HG03135 (cell line): ENCODE data around the gene CALN1.
"Not testable (repeated sequence)": the region's sequence is repeated elsewhere in the genome, so short reads cannot be mapped to it uniquely, and the experiment has no call there.

ENCODE experiments used
- ATAC-seq: cut with Tn5 transposase; IDR thresholded peaks from one replicate; pipeline ENCODE4 v1.9.1; 2021; ENCODE audit warnings: mild to moderate bottlenecking, moderate library complexity; ENCODE audit not compliant: unreplicated experiment

CALN1 gene

DNA sequence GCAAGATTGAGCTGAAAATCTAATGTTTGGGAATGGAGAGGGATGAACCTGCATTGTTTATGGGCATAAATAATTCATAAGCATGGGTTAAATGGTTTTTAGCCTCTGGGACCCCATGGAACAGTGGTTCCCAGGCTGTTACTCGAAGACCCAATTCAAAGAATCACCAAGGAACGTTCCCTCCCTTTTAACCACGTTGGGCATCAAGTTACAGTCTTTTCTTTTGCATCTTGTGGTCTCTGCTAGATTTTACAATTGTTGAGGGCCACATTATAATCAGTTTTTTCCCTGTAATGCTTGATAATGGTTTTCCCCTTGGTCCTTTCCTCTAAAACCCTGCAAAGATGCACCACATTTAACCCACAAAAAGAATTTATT, 2.5 kb downstream of the CALN1 start:
- ATAC-seq = no peak

DNA sequence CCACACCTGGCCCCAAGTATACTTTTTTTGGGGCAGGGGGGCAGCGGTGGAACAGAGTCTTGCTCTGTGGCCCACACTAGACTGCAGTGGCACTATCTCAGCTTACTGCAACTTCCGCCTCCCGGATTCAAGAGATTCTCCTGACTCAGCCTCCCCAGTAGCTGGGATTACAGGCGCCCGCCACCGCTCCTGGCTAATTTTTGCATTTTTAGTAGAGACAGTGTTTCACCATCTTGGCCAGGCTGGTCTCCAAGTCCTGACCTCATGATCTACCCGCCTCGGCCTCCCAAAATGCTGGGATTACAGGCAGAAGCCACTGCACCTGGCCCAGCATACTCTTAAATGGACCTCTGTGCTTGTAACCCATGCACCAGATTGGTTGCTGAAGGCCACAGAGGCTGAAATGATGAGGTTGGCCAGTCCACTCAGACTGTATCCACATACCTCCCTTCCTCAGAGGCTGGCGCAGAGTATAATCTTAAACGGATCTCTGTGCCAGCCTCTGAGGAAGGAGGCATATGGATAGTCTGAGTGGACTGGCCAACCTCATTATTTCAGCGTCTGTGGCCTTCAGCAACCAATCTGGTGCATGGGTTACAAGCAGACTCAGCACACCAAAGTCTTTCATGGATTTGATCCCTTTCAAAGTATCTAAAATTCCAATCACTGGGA, 3.0 kb downstream of the CALN1 start:
- ATAC-seq = no peak

DNA sequence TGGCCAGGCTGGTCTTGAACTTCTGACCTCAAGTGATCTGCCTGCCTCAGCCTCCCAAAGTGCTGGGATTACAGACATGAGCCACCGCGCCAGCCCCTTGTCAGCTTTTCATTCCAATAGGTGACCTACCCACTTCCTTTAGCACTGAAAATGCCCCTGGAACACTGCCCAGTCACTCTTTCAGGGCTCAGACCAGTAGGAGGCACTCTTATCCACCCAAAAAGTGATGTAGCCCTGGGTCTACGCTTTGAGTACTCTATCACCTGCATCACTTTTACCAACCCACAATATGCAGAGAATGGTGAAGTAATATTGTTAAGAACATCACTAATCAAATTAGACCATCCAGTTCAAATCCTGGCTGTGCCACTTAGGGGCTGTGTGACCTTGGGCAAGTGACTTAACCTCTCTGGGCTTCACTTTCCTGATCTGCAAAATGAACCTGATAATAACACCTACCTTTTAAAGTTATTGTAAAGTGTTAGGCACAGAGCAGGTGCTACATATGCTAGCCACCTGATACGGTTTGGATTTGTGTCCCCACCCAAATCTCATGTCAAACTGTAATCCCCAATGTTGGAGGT, 5.2 kb downstream of the CALN1 start:
- ATAC-seq = no peak

DNA sequence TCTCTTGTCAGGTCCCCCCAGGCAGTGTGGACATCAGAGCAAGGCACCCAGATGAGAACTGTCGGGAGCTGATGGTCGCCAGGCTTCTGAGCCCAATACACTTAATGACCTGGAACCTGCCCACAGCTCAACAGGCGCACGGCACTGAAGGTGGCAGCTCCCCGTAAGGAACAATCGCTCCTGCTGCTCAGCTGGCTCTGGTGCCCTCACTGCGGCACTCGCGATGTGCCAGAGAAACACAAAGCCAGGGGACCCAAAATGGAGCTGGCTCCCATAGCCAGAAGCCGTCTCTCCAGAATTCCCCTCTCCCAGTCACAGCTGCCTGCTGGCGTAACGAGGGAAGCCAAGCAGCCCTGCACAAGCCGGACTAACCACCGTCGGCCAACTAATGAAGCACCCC, 6.3 kb downstream of the CALN1 start:
- ATAC-seq = no peak

- no peak for ATAC-seq
Observed at GRCh38 chr7:72405418-72405817, 6.7 kb downstream of the CALN1 start.

DNA sequence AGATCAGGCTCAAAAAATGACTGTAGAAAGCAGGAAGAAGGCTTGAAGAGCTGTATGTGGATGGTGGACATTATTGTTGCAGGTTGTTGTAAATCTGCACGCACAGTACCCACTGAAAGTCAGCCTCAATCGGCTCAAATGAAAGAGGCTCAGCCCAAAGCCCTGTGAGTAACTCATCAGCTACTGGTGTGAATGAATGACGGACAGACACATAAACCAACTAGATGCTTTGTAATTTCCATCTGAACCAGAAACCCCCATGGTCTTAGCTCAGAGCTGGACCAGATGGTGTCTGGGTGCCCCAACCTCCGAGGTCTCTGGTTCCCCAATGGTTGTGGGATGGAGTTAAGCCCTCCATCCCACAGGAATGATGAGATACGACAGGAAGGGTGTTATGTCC, 7.4 kb downstream of the CALN1 start:
- ATAC-seq = no peak

DNA sequence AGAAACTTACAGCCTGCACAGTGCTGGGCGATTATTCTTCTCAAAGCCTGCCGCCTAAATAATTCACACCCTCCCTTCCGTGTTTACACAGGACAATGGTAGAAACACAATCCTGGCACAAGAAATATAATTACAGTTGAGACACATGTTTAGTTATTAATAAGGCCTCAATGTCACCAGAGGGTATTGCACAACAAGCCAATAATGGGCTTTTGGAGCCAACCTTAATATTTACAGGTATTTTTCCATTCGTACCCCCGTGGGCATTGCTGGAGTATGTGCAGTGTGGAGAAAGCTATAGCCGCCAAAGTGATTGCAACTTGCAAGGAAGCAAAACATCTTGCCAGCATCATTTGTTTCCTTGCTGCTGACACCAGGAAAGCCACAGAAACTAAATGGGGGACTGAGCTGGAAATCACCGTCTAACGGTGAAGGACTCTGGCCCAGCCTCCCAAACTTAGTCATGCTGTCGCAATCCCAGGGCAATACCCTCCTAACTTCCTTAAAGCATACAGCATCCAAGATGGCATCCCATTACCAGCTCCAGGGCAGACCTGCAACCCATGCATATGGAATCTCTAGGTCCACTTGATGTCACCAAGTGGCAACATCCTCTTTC, 8.6 kb downstream of the CALN1 start:
- ATAC-seq = no peak

- no peak for ATAC-seq
Observed at GRCh38 chr7:72394016-72394415, 18.1 kb downstream of the CALN1 start.

DNA sequence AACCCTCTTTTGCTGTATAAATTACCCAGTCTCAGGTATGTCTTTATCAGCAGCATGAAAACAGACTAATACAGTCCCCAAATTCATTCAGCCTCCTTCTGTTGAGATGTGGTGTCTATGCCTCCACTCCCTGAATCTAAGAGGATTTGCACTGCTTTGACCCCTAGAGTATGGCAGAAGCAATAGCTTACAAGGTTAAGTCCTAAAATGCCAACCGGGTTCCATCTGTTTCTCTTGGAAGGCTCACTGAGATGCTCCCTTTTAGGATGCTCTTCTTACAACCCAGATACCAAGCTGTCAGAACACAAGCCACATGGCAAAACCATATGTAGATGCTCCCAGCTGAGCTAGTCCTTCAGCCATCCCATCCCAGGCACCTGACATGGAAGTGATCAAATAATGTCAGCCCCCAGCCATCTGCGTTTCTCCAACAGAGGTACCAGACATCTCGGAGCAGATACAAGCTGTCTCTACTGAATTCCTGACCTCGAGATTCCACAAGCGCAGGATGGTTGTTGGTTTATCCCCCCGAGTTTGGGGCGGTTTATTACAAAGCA, 20.2 kb downstream of the CALN1 start:
- no peak for ATAC-seq

- no peak for ATAC-seq
Observed at GRCh38 chr7:72386118-72386517, 26.0 kb downstream of the CALN1 start.

DNA sequence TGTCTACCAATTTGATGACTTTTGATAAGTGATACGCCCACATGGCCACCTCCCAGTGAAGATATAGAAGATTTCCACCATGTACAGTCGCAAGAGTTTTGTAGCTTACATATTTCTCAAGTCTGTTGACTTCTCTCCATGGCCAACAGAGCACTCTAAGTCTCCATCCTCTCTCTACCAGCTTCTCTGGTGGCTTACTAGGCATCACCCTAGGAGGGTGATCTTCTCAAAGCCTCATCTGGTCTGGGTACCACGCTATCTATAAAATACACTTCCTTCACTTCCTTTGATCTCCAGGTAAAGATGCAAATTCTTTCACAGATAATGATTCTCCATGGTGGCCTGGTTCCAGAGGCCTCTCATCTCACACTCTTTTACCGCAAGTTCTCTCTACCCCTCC, 49.9 kb downstream of the CALN1 start:
- ATAC-seq = no peak

GRCh38 chr7:72345208-72345727, 66.9 kb downstream of the CALN1 start:
- no peak for ATAC-seq

DNA sequence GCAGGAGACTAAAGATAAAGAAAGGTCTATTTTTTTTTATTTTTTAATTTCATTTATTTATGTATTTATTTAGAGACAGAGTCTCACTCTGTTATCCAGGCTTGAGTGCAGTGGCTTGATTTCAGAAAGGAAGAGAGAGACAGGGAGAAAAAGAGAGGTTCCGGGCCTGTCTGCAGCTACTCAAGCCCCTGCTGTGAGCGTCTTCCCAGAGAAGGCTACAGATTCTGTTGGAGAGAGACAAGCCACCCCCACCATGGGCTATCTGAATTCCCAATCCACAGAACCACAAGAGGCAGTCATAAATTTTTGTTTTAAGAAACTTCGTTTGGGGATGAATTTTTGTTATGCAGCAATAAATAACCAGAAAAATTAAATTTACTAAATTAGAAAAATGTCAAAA, 68.1 kb downstream of the CALN1 start:
- no peak for ATAC-seq

GRCh38 chr7:72343354-72343753, 68.8 kb downstream of the CALN1 start:
- not testable (repeated sequence) for ATAC-seq

DNA sequence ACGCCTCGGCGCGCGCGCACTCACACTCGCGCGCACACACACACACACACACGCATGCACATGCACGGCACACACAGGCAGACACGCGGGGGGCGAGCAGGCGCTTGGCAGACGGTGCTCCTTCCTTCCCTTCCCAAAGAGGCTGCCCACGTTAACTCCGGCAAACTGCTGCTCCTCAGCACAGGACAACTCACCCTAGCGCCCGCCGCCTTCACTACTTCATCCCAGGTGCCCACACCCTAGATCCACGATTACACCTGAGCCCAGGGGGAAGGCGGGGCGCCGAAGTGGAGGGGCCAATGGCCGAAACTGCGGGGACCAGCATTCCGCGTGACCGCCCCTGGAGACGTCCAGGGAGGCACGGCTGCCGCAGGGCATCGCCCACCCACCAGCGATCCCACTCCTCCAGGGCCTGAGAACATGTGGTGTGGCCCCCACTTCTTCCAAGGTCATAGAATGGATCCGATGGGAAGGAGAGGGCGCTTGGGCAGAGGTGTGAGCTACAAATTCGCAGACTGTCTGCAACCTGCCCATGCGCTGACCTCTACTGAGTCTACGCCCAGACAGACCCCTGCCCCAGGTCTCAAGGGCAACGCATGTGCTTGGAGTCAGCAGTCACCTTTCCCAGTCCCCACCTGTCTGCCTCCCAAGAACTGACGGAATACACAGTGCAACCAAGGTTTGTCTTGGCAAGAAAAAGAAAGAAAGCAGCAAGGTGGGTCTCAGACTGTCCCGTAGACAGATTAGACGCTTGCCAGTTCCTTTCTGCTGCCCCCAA, 74.6 kb downstream of the CALN1 start:
- ATAC-seq = no peak

GRCh38 chr7:72336632-72337389, 75.3 kb downstream of the CALN1 start:
- no peak for ATAC-seq

- no peak for ATAC-seq
Observed at GRCh38 chr7:72336382-72336631, 75.8 kb downstream of the CALN1 start.

DNA sequence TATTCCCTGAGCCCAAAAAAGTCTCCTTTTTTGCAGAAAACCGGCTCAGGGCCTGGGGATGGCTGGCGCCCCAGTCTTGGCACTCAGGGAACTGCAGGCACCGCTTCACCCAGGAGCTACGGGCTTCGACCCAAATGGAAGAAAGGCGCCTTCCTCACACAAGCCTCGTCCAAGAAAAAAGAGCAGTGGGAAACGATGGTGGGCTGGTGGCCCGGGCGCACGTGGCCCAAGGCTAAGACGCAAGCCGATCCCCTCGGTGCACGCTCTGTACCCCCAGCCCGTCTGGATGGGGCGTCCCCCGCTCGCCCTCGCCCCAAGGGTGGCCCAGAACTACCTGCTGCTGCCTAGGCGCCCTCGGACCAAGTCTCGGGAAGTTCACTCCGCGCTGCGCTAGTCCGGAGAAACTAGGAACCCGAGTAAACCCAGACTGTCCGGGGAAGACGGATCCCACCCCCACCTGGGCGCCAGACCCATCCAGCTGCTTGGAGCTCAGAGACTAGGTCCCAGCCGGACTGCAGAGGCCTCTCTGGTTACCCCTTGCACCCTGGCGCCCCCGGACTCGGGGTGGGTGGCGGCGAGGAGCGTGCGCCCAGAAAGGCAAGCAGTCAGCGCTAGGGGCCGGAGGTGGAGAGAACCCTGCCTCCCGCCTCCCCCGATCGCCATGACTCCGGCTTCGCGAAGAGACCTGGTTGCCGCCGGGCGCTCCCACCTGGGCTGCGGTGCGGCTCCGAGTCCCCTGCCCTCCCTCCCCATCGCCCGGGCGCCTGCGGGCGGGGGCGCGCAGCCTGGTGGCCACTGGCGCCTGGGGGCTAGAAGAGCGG, 76.4 kb downstream of the CALN1 start:
- ATAC-seq = no peak

- no peak for ATAC-seq
Observed at GRCh38 chr7:72334698-72335097, 77.4 kb downstream of the CALN1 start.

DNA sequence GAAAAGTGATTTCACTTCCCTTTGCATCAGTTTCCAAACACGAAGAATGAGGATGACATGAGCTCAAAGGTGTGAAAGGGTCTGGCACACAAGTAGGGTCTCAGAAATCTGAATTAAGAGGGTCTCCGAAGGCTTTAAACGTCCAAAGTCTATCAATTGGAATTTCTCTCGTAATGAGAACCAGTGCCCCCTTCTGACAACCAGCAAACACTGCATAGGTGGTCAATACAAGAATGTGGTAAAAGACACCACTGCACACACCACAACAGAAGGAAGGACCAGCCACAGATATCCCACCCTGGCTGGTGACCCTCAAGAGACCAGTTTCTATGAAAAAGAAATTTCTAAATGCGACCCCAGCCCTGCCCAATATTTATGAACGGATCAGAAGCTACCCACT, 78.1 kb downstream of the CALN1 start:
- ATAC-seq = no peak
